HK-2 (cell line): ENCODE results near the gene AGAP1.

Source experiments
- DNase-seq: peaks from one replicate; pipeline ENCODE4 v3.0.0-alpha.2; 2018; ENCODE audit not compliant: unreplicated experiment

AGAP1 gene

GRCh38 chr2:236158969-236159777 lies 665.3 kb downstream of the AGAP1 start:
- no peak for DNase-seq

GRCh38 chr2:236159778-236160170 lies 665.9 kb downstream of the AGAP1 start:
- no peak for DNase-seq

- DNase-seq, result no peak
These were observed 666.7 kb downstream of the AGAP1 start for GRCh38 chr2:236160366-236161081.

GRCh38 chr2:236161082-236161462 lies 667.2 kb downstream of the AGAP1 start:
- DNase-seq, result no peak

GRCh38 chr2:236161531-236161930 lies 667.7 kb downstream of the AGAP1 start:
- no peak for DNase-seq

GRCh38 chr2:236162031-236162845 lies 668.4 kb downstream of the AGAP1 start:
- no peak for DNase-seq

GRCh38 chr2:236162882-236163470 lies 669.1 kb downstream of the AGAP1 start:
- no peak for DNase-seq

- no peak for DNase-seq
These were observed 669.8 kb downstream of the AGAP1 start for GRCh38 chr2:236163471-236164200.

GRCh38 chr2:236164201-236164924 lies 670.5 kb downstream of the AGAP1 start:
- DNase-seq, result no peak

GRCh38 chr2:236164925-236165841 lies 671.3 kb downstream of the AGAP1 start:
- no peak for DNase-seq

GRCh38 chr2:236165842-236166795 lies 672.3 kb downstream of the AGAP1 start:
- DNase-seq, result no peak

- DNase-seq, result no peak
These were observed 673.0 kb downstream of the AGAP1 start for GRCh38 chr2:236166796-236167296.

- DNase-seq, result peak; percentile 78
These were observed 673.7 kb downstream of the AGAP1 start for GRCh38 chr2:236167297-236168109.

- peak; percentile 94 for DNase-seq
These were observed 674.6 kb downstream of the AGAP1 start, which contains the start of gene GBX2 for GRCh38 chr2:236168110-236169080. GBX2 (minus strand) TSS chr2:236168386; CDS start chr2:236167971, 415 bp downstream.

- DNase-seq, result no peak
These were observed 675.4 kb downstream of the AGAP1 start for GRCh38 chr2:236169151-236169721.
